ENCODE results near the gene GPR146. TPM values are rescaled to one million over a fixed set of nuclear protein-coding genes. Genes with fewer than 3 reads are reported as not detected.

Gene GPR146
- total and polyA plus RNA-seq, 2 of the 8 experiments (the other 6 are each of a cell fraction or from before 2014, with no cell fraction given): 1.8 to 2.7 TPM

GRCh38 chr7:1054438-1054837, 10.1 kb downstream of the GPR146 start:
- Histone ChIP-seq H4K8ac (ENCODE audit: extremely low read depth, insufficient read depth, low read length) (0 out of 2 replicates have a peak overlapping the region, but pooled peaks have one; percentile 31), H3K14ac (ENCODE audit: insufficient read length) (no peak overlapping the region), H2AFZ (ENCODE audit: low read length) (no peak overlapping the region), H4K91ac (replicated peaks; ENCODE audit: insufficient read length, low read length) (no peak overlapping the region), H3K79me1 (ENCODE audit: low read depth, low read length) (peaks cover 5% of the 10 kb centered on the region; the same call in 1 of the 2 replicates), H2BK20ac (ENCODE audit: low read length) (no peak overlapping the region), H2BK5ac (ENCODE audit: low read depth, low read length) (no peak overlapping the region; the same call in 1 of the 2 replicates), H3K9ac (replicated peaks in 1 of 4; ENCODE audit: extremely low read depth in 1 of 4, low read depth in 3 of 4, low read length in 3 of 4) (no peak overlapping the region; a peak in 1 of 7 replicates), H3K4ac (replicated peaks; ENCODE audit: insufficient read length, low read depth, low read length) (no peak overlapping the region), H3K27ac (ENCODE audit: low read depth, low read length) (no peak overlapping the region), H3K23me2 (ENCODE audit: low read depth, low read length) (no peaks in the 10 kb centered on the region), H3K56ac (replicated peaks; ENCODE audit: insufficient read length, low read depth, low read length) (no peak overlapping the region), H3K36me3 (ENCODE audit: control insufficient read depth in 2 of 4, insufficient read depth in 4 of 4, low read length in 3 of 4) (peaks cover 0 to 11% (median 0%) of the 10 kb centered on the region in 4 experiments; a peak in 1 of 8 replicates), H2AK5ac (ENCODE audit: low read depth, low read length) (no peak overlapping the region), H3K79me2 (ENCODE audit: control insufficient read depth in 1 of 2, insufficient read depth in 2 of 2, low read length in 2 of 2) (no peaks in the 10 kb centered on the region), H3K4me1 (replicated peaks in 1 of 4; ENCODE audit: control insufficient read depth in 3 of 4, insufficient read depth in 4 of 4, low read length in 3 of 4) (peaks cover 3 to 23% (median 14%) of the 10 kb centered on the region in 4 experiments), H3K23ac (ENCODE audit: insufficient read length) (no peak overlapping the region), H4K5ac (ENCODE audit: insufficient read length, low read depth, low read length) (no peak overlapping the region), H2BK12ac (ENCODE audit: low read depth, low read length) (no peak overlapping the region), H4K20me1 (replicated peaks in 1 of 2; ENCODE audit: control insufficient read depth in 1 of 2, insufficient read depth in 2 of 2, low read length in 2 of 2) (peaks cover 0 to 4% of the 10 kb centered on the region in 2 experiments), H3K27me3 (replicated peaks in 1 of 4; ENCODE audit: control insufficient read depth in 3 of 4, extremely low read depth in 1 of 4, insufficient read depth in 3 of 4, low read length in 3 of 4) (no peaks in the 10 kb centered on the region), H2BK15ac (ENCODE audit: low read length) (no peak overlapping the region), H3K18ac (ENCODE audit: extremely low read depth, low read length) (no peak overlapping the region), H2BK120ac (replicated peaks; ENCODE audit: low read depth, low read length) (no peak overlapping the region), H3K4me2 (ENCODE audit: insufficient read depth in 1 of 2, low read depth in 2 of 2, low read length in 2 of 2) (no peak overlapping the region), H3K9me3 (ENCODE audit: insufficient read depth in 2 of 2, low read depth in 1 of 2, low read length in 1 of 2) (no peaks in the 10 kb centered on the region), H3K4me3 (ENCODE audit: extremely low read depth in 1 of 4, insufficient read depth in 2 of 4, low read depth in 3 of 4, low read length in 4 of 4) (no peak overlapping the region)
- ChIA-PET POLR2A (ENCODE audit: partially characterized antibody) (interaction anchor here (1.0 to 2.0 kb wide), 3 partner anchors 10 to 55 kb away, joined by 3 to 5 read pairs (median 3); partner anchors contain the start of gene GPR146), CTCF (ENCODE audit: partially characterized antibody) (interaction anchor here (1.0 to 6.2 kb wide), 6 partner anchors 9 to 60 kb away, joined by 4 to 46 read pairs (median 19); partner anchors contain the start of gene GPR146)
- DNase-seq (ENCODE audit: low read depth in 1 of 2, low spot score in 2 of 2) (no peak), FAIRE-seq (no peak)
- WGBS, 2 experiments (ENCODE audit: extremely low coverage in 1 of 2, insufficient coverage in 1 of 2, insufficient read length in 1 of 2, insufficient replicate concordance in 2 of 2, low coverage in 1 of 2, low lambda C conversion rate in 2 of 2, missing lambda C conversion rate in 1 of 2): 90% methylated on average over 25 of the region's 25 CpGs; no CpG with 5 or more reads in 1 of the 2 experiments
- TF ChIP-seq CBX8 (IDR thresholded peaks at IDR 0.05; ENCODE audit: borderline replicate concordance, low read depth, low read length) (no peak), ATF2 (IDR thresholded peaks at IDR 0.05; ENCODE audit: low read length) (no peak), TAF7 (optimal IDR thresholded peaks at IDR 0.05; ENCODE audit: borderline replicate concordance, low read depth, low read length) (no peak), HDAC6 (IDR thresholded peaks at IDR 0.05; ENCODE audit: low read depth, low read length) (no peak), EGR1 (IDR thresholded peaks at IDR 0.05; ENCODE audit: borderline replicate concordance, low read depth, low read length) (no peak), GTF2F1 (IDR thresholded peaks at IDR 0.05; ENCODE audit: borderline replicate concordance, low read depth, low read length) (no peak), E2F6 (IDR thresholded peaks at IDR 0.05) (no peak), SP2 (IDR thresholded peaks at IDR 0.05; ENCODE audit: low read length) (no peak), CHD1 (IDR thresholded peaks at IDR 0.05; ENCODE audit: low read depth, low read length) (no peak), YY1 (IDR thresholded peaks at IDR 0.05; ENCODE audit: low read depth, low read length) (no peak), RNF2 (IDR thresholded peaks at IDR 0.05; ENCODE audit: borderline replicate concordance, low read depth, low read length, missing control alignments, poor library complexity, severe bottlenecking) (no peak)

All from H1 (cell line).